Naive B cell (primary cell): ENCODE measurements around the gene WDR45. TPM values are rescaled to one million over a fixed set of nuclear protein-coding genes. Genes with fewer than 3 reads are reported as not detected.
A peak's percentile ranks its signal among the peaks of the same experiment; 100 is the strongest.

Experiments used
- ATAC-seq, 2 donors: fragments of 150-1000 bp; cut with Tn5 transposase; 2 replicates each; pipeline ENCODE4 v1.10.0; 2021; ENCODE audit warnings: low read depth in 2 of 2, mild to moderate bottlenecking in 2 of 2, moderate library complexity in 2 of 2
- DNase-seq: peaks from one replicate; pipeline ENCODE4 v3.0.0; 2022
- H3K27ac Mint-ChIP-seq, 6 donors: one replicate each; pipeline ENCODE4 v1.8.0; 2020 to 2022; ENCODE audit warnings: mild to moderate bottlenecking in 6 of 6, mixed read lengths in 6 of 6, moderate library complexity in 5 of 6, inconsistent platforms in 2 of 6
- H3K27me3 Mint-ChIP-seq, 3 donors: one replicate each; pipeline ENCODE4 v1.8.0; 2021 to 2022; ENCODE audit warnings: mixed read lengths in 3 of 3, mild to moderate bottlenecking in 1 of 3
- H3K36me3 Mint-ChIP-seq, 2 donors: one replicate each; pipeline ENCODE4 v1.8.0; 2020 to 2022; ENCODE audit warnings: mixed read lengths in 2 of 2, inconsistent platforms in 1 of 2, mild to moderate bottlenecking in 1 of 2
- H3K4me1 Mint-ChIP-seq, 3 donors: one replicate each; pipeline ENCODE4 v1.8.0; 2020 to 2022; ENCODE audit warnings: mixed read lengths in 3 of 3, inconsistent platforms in 1 of 3, mild to moderate bottlenecking in 1 of 3, moderate library complexity in 1 of 3
- H3K4me3 Mint-ChIP-seq, 8 donors: one replicate each; pipeline ENCODE4 v1.8.0; 2020 to 2022; ENCODE audit warnings: mild to moderate bottlenecking in 8 of 8, mixed read lengths in 8 of 8, moderate library complexity in 8 of 8, inconsistent platforms in 2 of 8
- H3K9me3 Mint-ChIP-seq, 7 donors: one replicate each; pipeline ENCODE4 v1.8.0; 2020 to 2022; ENCODE audit warnings: mixed read lengths in 7 of 7, mild to moderate bottlenecking in 5 of 7, inconsistent platforms in 2 of 7, moderate library complexity in 1 of 7
- polyA plus RNA-seq, 6 donors: library from polyadenylated mRNA; unstranded; fragments of 300-500 nt; fragmentation: Illumina TruSeq; gene quantifications; one replicate each; pipeline ENCODE4 v1.2.3, GENCODE V29; 2021; ENCODE audit warnings: low read depth in 6 of 6

WDR45 gene
- polyA plus RNA-seq, 6 donors from 2014 or later, result 50.0 to 84.9 (median 57.4) TPM

DNA sequence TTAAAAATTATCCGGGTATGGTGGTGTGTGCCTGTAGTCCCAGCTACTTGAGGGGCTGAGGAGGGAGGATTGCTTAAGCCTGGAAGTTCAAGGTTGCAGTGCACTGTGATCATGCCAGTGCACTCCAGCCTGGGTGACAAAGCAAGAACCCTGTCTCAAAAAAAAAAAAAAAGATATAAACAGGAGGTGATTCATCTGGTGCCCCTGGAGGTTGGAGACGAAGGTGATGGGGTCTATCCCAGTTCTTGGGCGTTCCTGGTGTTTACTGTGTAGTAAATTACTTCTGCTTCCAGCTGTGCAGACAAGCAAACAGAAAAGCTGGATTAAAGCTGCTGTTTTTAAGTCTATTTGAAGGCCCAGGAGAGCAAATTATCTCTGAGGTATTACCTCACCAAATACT lies 23.9 kb upstream of the WDR45 start:
- ATAC-seq (no peak), DNase-seq (no peak)
- Mint-ChIP-seq H3K4me1 (peaks cover 0 to 21% (median 11%) of the 10 kb centered on the region in 3 donors), H3K27me3 (no peaks in the 10 kb centered on the region), H3K9me3 (no peaks in the 10 kb centered on the region), H3K36me3 (no peaks in the 10 kb centered on the region), H3K27ac (no peak overlapping the region), H3K4me3 (peak overlapping the region in 1 of 8 donors; percentile 24)

DNA sequence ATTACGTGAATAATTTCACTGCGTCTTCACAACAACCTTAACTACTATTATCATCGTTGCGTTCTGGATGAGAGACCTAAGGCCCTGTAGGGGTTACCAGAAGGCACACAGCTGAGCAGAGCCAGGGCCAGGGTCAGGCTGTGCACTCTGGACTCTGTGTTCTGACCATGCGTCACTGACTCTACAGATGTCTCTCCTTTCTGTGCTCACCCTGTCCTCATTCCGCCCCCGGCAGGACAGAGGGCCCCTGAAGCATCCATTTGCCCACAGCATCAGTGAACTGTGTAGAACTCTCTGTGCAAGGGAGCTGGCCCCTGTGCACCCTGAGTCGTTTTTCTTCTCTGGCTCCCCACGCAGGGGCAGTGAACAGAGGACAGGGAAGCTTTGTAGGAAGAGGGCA lies 22.5 kb upstream of the WDR45 start:
- Mint-ChIP-seq H3K27ac (peak overlapping the region in 1 of 6 donors; percentile 86), H3K36me3 (no peaks in the 10 kb centered on the region), H3K4me3 (peak overlapping the region; percentile 79 to 95 (median 92)), H3K9me3 (no peaks in the 10 kb centered on the region), H3K4me1 (peaks cover 0 to 21% (median 11%) of the 10 kb centered on the region in 3 donors), H3K27me3 (no peaks in the 10 kb centered on the region)
- DNase-seq (no peak), ATAC-seq (no peak)

DNA sequence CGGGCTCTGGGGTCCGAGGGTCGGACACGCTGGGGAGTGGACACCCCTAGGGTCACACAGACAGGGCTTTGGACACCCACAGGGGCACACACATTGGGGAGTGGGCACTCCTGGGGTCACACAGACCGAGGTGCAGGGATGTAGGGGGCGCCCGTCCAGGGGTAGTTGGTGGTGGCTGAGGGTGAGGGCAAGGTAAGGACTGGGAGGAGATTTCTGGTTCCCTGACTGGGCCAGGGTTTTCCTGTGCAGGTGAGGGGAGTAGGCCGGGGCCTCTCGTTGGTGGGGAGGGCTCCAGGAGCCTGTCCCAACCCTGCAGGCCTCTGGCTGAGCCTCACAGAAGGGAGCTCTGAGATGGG lies 21.9 kb upstream of the WDR45 start:
- DNase-seq (no peak), ATAC-seq (no peak)
- Mint-ChIP-seq H3K36me3 (no peaks in the 10 kb centered on the region), H3K27ac (peak overlapping the region in 4 of 6 donors; percentile 59 to 84 (median 82)), H3K27me3 (no peaks in the 10 kb centered on the region), H3K4me1 (peaks cover 0 to 18% (median 11%) of the 10 kb centered on the region in 3 donors), H3K4me3 (peak overlapping the region; percentile 79 to 95 (median 92)), H3K9me3 (no peaks in the 10 kb centered on the region)

DNA sequence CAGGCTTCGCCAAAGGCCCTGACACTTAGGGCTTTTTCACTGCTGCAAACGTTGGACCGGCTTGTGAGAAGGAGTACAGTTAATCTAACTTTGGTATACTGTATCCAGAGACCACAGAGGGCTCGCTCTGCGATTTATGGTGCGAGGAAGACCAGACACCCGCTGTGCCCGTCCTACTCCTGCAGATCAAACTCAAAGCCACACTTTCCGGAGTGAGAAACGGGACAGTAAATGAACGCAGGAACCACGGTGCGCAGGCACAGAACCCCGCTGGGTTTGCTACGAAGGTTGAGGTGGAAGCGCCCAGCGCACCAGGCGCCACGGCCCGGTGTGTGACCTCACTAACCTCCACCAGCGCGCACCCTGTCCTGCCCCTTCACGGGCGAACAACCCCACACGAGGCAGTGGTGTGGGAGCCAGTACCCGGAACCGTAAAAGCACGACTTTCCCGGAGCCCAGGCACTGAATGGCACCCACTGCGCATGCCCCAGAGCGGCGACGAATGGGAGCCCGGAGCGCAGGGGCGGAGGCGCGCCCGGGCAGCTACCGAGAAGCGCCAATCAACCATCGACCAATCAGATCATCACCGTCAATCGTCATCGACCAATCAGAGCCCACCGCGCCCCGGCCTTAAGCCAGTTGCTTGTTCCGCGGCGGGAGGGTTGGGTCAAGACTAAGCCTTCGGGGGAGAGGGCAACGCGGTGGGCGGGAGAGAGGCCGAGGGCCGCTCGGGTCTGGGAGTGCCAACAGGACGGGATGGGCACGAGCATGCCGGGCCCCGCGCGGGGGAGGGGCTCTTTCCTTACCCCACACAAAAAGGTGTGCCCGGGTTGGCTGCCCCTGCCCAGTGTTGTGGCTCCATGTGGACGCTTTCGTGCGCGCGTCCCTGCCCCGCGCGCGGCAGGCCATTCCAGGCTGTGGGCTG lies 21.3 kb upstream of the WDR45 start:
- Mint-ChIP-seq H3K27ac (peak overlapping the region; percentile 84 to 98 (median 96)), H3K4me1 (peaks cover 0 to 18% (median 11%) of the 10 kb centered on the region in 3 donors), H3K27me3 (no peaks in the 10 kb centered on the region), H3K36me3 (no peaks in the 10 kb centered on the region), H3K9me3 (no peaks in the 10 kb centered on the region), H3K4me3 (peak overlapping the region; percentile 79 to 95 (median 92))
- peak; percentile 87 to 88 for ATAC-seq
- DNase-seq, result peak; percentile 89

DNA sequence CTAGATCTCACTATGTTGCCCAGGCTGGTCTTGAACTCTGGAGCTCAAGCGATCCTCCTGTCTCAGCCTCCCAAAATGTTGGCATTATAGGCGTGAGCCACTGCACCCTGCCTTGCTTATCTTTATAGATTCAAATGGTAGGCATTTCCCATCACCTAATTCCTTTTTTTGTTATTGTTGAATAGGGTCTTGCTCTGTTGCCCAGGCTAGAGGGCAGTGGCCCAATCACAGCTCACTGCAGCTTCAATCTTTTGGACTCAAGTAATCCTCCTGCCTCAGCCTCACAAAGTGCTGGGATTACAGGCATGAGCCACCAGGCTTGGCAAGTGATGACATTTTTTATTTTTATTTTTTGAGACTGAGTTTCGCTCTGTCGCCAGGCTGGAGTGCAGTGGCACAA lies 16.7 kb upstream of the WDR45 start:
- no peaks in the 10 kb centered on the region for H3K9me3 Mint-ChIP-seq
- H3K36me3 Mint-ChIP-seq, result no peaks in the 10 kb centered on the region
- DNase-seq (no peak), ATAC-seq (no peak)
- H3K27me3 Mint-ChIP-seq, result no peaks in the 10 kb centered on the region
- peaks cover 0 to 12% (median 4%) of the 10 kb centered on the region in 3 donors for H3K4me1 Mint-ChIP-seq
- no peak overlapping the region for H3K4me3 Mint-ChIP-seq
- no peak overlapping the region for H3K27ac Mint-ChIP-seq

DNA sequence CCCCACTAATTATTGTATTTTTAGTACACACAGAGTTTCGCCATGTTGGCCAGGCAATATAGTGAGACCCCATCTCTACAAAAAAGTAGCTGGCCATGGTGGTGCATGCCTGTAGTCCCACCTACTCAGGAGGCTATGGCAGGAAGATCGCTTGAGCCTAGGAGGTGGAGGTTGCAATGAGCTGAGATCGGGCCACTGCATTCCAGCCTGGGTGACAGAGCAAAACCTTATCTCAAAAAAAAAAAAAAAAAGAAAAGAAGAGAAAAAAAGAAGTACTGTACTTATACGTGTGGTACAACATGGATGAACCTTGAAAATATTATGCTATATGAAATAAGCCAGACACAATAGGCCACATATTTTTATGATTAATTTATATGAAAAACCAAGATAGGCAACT lies 9.9 kb upstream of the WDR45 start:
- Mint-ChIP-seq H3K27me3 (no peaks in the 10 kb centered on the region), H3K4me1 (no peaks in the 10 kb centered on the region), H3K27ac (no peak overlapping the region), H3K4me3 (no peak overlapping the region), H3K36me3 (no peaks in the 10 kb centered on the region), H3K9me3 (peaks cover 0 to 2% (median 0%) of the 10 kb centered on the region in 7 donors)
- no peak for ATAC-seq
- DNase-seq, result no peak

DNA sequence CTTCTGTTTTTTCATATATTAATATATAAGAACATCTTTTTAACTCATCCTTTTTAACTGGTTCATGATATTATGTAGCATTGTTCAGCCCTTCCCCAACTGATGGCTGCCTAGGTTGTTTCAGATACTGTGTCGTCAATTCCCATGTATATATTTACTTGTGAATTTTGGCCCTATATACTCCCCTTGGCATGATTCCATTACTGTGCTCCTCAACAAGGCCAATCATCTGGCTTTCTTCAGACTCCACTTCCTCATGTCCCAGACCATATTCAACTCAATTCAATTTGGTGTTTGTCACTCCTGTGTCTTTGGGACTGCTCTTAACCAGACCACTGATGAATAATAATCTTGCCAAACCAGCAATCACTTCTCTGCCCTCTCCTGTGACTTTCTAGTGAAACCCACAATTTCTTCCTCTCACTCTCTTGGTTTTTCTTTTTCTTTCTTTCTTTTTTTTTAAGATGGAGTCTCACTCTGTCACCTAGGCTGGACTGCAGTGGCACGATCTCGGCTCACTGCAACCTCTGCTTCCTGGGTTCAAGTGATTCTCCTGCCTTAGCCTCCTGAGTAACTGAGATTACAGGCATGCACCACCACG lies 2.7 kb upstream of the WDR45 start:
- peak overlapping the region in 1 of 6 donors; percentile 44 for H3K27ac Mint-ChIP-seq
- H3K4me3 Mint-ChIP-seq, result peak overlapping the region in 3 of 8 donors; percentile 27 to 74 (median 37)
- no peak for ATAC-seq
- H3K9me3 Mint-ChIP-seq, result peaks cover 0 to 4% (median 0%) of the 10 kb centered on the region in 7 donors
- no peaks in the 10 kb centered on the region for H3K27me3 Mint-ChIP-seq
- no peaks in the 10 kb centered on the region for H3K36me3 Mint-ChIP-seq
- peaks cover 12 to 14% (median 13%) of the 10 kb centered on the region in 3 donors for H3K4me1 Mint-ChIP-seq
- no peak for DNase-seq

DNA sequence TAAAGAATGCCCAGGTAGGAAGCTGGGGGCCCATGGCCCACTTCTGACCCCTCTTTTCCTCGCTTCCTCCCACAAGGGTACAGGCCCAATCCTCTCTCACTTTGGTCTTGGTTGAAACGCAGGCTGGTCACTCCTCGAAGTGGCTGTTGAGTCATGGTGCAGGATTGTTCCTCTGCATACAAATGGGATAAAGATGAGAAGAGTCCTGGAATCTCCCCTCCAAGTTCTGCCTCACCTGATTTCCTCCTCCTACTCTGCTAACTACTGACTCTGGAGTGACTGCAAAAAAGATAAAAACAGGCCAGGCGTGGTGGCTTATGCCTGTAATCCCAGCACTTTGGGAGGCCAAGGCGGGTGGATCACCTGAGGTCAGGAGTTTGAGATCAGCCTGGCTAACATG lies 1.7 kb downstream of the WDR45 start:
- Mint-ChIP-seq H3K9me3 (peaks cover 0 to 6% (median 0%) of the 10 kb centered on the region in 7 donors), H3K4me3 (peak overlapping the region in 1 of 8 donors; percentile 51), H3K27me3 (no peaks in the 10 kb centered on the region), H3K27ac (peak overlapping the region in 3 of 6 donors; percentile 44 to 95 (median 86)), H3K36me3 (no peaks in the 10 kb centered on the region), H3K4me1 (peaks cover 17 to 27% (median 27%) of the 10 kb centered on the region in 3 donors)
- ATAC-seq, result no peak
- no peak for DNase-seq

DNA sequence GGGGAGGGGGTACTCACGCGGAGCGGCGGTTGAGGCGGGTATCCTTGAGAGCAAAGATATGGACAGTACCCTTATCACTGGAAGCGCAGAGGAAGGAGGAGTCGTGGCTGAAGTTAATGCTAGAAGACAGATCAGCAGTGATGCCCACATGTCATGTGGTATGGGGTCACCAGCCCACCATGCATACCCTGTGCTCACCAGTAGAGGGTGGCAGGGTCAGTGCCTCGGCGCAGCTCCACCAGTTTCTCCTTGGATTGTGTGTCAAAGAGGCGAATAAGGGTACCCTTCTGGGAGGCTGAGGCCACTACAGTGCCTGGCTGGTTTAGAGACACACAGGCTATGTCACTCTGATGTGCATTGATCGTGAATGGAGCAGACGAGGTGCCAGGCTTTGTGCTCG lies 4.3 kb downstream of the WDR45 start:
- DNase-seq (no peak), ATAC-seq (no peak)
- Mint-ChIP-seq H3K4me1 (peaks cover 28 to 30% (median 29%) of the 10 kb centered on the region in 3 donors), H3K9me3 (peaks cover 0 to 6% (median 0%) of the 10 kb centered on the region in 7 donors), H3K36me3 (no peaks in the 10 kb centered on the region), H3K27ac (peak overlapping the region in 1 of 6 donors; percentile 66), H3K27me3 (no peaks in the 10 kb centered on the region), H3K4me3 (peak overlapping the region in 2 of 8 donors; percentile 73 to 81)

DNA sequence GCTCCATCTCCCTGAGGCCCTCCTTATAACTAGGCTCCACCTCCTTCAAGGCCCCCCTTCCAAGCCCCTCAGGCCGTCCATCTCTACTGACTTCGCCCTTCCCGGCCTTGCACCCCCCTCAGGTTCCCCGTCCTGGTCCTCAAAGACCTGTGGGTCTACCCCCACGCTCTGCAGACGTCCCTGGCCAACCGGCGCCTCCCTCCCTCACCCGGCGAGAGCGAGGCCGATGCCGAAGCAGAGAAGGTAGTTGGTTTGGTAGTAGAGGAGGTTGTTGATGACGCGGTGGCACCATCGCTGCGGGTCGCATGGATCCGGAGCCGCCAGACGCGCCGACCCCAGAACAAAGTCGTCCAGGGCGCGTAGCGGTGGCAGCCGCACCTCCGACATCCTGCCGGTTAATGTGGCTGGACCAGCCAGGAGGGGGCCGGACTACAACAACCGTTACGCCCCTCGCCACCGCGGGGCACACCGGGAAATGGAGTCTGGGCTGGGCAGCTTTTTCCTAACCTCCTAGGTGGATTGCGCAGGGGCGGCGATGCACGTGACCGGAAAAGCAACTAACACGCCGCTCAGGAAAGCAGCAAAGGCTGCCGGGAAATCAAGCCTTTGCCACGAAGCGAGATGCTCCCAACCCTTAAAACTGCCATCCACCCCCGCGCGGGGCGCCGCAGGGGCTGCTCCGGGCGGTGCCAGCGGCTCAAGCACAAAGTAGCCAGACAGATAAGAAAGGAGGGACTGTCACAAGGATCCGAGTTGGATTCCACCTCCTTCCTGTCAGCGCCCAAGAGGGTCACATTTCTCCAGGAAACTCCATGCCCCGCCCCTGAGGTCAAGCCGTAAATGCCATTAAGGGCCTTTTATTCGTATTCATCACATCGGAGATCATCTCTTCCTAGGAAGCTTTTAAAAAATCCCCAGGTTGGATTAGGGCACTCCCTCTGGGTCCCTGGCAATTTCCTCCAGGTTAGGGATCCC lies 5.8 kb downstream of the WDR45 start, which contains the start of gene PRAF2:
Gene PRAF2 (minus strand): TSS at position 402 of the 975 bp plus-strand sequence. CDS start 15 bp downstream, at position 387.
- Mint-ChIP-seq H3K27me3 (no peaks in the 10 kb centered on the region), H3K4me3 (peak within 1 kb of the TSS; percentile 76 to 89 (median 84)), H3K36me3 (no peaks in the 10 kb centered on the region), H3K9me3 (peaks cover 0 to 6% (median 0%) of the 10 kb centered on the region in 7 donors), H3K27ac (peak within 1 kb of the TSS in 5 of 6 donors; percentile 76 to 97 (median 77)), H3K4me1 (peaks cover 21 to 23% (median 22%) of the 10 kb centered on the region in 3 donors)
- DNase-seq (peak; percentile 81), ATAC-seq (peak; percentile 95 to 96)

DNA sequence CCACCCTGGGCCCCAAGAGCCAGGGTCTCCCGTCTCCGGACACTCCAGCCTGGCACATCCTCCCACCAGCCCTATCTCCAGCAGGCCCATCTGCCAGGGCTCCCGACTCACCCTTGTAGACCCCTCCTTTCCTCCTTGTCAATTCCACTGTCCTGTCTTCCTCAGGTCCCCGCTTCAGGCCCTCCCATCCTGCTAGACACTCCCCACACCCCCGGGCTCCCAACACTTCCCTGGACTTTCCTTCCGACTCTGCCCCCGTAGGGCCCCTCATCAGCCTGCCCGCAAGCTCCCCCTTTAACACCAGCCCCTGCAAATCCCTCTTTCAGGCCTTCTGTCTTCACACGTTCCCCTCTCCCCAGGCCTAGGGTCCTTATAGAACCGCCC lies 7.0 kb downstream of the WDR45 start:
- ATAC-seq, result no peak
- H3K9me3 Mint-ChIP-seq, result peaks cover 0 to 6% (median 0%) of the 10 kb centered on the region in 7 donors
- no peaks in the 10 kb centered on the region for H3K27me3 Mint-ChIP-seq
- H3K4me1 Mint-ChIP-seq, result peaks cover 16 to 18% (median 18%) of the 10 kb centered on the region in 3 donors
- peak overlapping the region in 7 of 8 donors; percentile 55 to 89 (median 81) for H3K4me3 Mint-ChIP-seq
- H3K27ac Mint-ChIP-seq, result peak overlapping the region in 3 of 6 donors; percentile 27 to 85 (median 63)
- DNase-seq, result no peak
- no peaks in the 10 kb centered on the region for H3K36me3 Mint-ChIP-seq

DNA sequence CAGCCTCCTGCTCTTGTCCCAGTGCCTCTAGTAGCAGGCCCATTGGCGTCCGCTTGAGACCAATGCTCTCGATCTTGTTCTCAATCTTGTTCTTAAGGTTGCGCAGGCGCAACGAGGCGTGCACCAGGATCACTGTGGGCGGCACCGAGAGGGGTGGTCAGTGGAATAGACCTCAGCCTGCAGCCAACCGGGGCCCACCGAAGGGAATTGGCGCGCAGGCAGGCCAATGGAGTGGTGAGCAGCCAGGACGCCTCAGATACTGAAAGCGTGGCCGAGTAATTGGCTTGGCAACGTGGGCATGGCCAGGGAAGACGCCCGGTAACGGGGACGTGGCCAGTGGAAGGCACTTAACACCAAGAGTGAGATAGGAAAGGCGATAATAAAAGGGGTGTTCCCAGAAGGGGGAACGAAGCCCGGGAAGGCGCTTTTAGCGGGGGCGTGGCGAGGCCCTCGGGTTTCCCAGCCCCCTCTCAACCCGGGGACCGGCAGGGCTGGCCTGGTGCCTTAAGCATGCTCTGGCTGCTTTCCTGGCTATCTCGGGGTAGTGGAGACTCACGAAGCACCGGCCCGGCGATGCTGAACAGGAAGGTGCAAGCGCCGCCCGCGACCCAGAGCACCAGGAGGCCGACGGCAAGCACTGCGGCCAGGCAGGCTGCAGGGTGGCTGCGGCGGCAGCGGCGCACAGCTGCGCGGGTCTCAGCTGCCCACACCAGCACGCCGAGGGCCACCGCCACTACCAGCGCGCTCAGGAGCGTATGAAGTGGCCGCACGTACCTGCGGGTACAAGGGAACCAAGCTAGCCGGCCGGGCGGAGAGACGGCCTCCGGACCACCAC lies 7.6 kb downstream of the WDR45 start:
- DNase-seq (no peak), ATAC-seq (no peak)
- Mint-ChIP-seq H3K36me3 (no peaks in the 10 kb centered on the region), H3K4me1 (peaks cover 16 to 18% (median 18%) of the 10 kb centered on the region in 3 donors), H3K27me3 (no peaks in the 10 kb centered on the region), H3K4me3 (peak overlapping the region in 2 of 8 donors; percentile 84 to 89), H3K9me3 (peaks cover 0 to 6% (median 0%) of the 10 kb centered on the region in 7 donors), H3K27ac (peak overlapping the region in 1 of 6 donors; percentile 41)
